PC-9 (cell line): Measurements from ENCODE around the gene ADARB2.

Experiments
- EZH2 ChIP-seq: fragments of 200-600 bp; sonication (generic); IDR thresholded peaks from 2 replicates; pipeline ENCODE4 v1.8.0; 2017; ENCODE audit warnings: antibody characterized with exemption, low read depth
- TF ChIP-seq, protein P1 (sequence below): fragments of 200-600 bp; sonication (generic); conservative IDR thresholded peaks from 2 replicates; pipeline ENCODE4 v1.6.1; 2017; ENCODE audit warnings: mixed run types, antibody characterized with exemption, mild to moderate bottlenecking, moderate library complexity

DNA sequence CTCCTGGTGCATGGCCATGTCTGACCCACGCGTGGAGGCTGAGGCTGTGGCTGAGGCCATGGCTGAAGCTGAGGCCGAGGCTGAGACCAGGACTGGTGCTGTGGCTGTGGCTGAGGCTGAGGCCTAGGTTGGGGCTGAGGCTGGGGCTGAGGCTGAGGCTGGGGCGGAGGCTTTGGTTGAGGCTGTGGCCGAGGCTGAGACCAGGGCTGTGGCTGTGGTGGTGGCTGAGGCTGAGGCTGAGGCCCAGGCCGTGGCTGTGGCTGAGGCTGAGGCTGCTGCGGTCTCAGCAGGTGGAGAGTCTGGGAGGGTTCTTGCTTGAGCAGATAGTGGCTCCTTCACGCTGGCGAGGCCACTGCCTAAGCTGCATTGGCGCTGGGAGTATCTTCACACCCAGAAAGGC is 604.7 kb downstream of the ADARB2 start:
- TF ChIP-seq, protein P1, sequence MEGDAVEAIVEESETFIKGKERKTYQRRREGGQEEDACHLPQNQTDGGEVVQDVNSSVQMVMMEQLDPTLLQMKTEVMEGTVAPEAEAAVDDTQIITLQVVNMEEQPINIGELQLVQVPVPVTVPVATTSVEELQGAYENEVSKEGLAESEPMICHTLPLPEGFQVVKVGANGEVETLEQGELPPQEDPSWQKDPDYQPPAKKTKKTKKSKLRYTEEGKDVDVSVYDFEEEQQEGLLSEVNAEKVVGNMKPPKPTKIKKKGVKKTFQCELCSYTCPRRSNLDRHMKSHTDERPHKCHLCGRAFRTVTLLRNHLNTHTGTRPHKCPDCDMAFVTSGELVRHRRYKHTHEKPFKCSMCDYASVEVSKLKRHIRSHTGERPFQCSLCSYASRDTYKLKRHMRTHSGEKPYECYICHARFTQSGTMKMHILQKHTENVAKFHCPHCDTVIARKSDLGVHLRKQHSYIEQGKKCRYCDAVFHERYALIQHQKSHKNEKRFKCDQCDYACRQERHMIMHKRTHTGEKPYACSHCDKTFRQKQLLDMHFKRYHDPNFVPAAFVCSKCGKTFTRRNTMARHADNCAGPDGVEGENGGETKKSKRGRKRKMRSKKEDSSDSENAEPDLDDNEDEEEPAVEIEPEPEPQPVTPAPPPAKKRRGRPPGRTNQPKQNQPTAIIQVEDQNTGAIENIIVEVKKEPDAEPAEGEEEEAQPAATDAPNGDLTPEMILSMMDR, result no peak
- TF ChIP-seq EZH2, result no peak
